IPS DF 4.7 (cell line): Measurements from ENCODE around the gene PSD2.

Experiments used
- DNase-seq: peaks from one replicate; pipeline ENCODE4 v3.0.0-alpha.2; 2013; ENCODE audit warnings: low spot score; ENCODE audit errors: extremely low read depth

The PSD2 gene

DNA sequence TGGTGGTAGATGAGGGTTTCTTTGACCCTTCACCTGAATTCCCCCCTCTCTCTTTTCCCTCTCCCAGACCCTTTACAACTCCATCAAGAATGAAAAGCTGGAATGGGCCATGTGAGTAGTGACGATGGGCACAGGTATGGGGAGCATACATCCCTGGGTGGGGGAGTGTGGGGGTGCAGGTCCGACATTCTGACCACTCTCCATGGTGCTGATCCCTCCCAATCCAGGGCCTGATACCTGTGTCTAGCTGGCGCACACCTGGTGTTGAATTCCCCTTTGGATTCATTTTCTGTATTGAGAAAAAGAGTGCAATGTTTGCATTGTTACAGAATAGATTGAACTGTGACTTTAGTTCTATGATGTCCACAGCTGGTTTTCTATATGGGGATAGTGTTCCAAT lies 40.0 kb downstream of the PSD2 start:
- DNase-seq: no peak

DNA sequence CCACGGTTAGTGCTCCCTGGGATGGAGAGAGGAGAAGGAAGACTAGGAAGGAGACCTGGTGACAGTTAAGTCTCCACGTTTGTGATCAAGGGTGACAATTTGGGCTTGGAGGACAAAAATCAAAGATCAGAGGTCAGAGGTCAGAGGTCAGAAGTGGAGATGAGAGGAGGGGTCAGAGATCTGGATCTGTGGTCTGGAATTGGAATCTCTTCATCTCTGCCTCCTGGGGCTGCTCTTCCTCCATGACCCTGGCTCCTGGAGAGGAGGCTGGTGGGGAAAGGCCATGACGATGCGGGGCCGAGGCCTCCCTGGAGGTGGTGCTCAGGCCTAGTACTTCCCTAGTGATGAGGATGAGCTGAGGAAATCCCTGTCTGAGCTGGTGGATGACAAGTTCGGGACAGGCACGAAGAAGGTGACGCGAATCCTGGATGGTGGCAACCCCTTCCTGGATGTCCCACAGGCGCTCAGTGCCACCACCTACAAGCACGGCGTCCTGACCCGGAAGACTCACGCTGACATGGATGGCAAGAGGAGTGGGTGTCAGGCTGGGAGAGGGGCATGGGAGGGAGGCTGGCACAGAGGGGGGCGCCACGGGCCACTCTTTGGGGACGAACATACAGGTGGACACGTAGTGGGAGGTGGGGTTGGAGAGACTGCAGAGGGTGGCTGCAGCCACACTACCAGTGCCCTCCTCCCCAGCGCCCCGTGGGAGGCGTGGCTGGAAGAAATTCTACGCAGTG lies 41.0 kb downstream of the PSD2 start:
- no peak for DNase-seq

DNA sequence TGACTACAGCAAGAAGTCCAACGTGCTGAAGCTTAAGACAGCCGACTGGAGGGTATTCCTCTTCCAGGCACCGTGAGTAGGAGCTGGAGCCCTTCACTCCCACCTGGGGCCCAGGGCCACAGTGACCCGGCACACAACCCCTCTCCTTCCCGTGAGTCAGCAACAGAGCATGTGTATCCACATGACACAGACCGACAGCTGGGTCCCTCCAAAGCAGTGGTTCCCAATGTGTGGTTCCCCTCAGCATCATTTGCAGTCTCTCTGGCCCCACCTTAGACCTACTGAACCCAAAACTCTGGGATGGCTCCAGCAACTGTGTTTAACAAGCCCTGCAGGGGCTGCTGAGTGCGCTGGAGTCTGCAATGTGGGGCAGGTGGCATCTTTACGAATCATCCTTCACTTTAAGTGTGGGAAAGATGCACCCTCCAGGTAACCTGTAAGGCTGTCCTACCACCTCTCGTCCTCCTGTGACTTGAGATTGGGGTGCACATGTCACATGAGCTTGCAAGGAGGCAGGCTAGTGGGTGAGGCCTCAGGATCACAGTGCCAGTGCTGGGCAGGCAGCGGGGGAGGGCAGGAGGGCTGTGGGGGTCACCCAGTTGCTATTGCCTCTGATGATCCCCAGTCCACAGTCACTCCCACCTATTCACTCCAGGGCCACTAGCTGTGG lies 42.2 kb downstream of the PSD2 start:
- no peak for DNase-seq

- no peak for DNase-seq
Observed at GRCh38 chr5:139838381-139839197, 43.0 kb downstream of the PSD2 start.

- no peak for DNase-seq
Observed at GRCh38 chr5:139839232-139839815, 43.7 kb downstream of the PSD2 start.

GRCh38 chr5:139839918-139840317 lies 44.3 kb downstream of the PSD2 start:
- no peak for DNase-seq

DNA sequence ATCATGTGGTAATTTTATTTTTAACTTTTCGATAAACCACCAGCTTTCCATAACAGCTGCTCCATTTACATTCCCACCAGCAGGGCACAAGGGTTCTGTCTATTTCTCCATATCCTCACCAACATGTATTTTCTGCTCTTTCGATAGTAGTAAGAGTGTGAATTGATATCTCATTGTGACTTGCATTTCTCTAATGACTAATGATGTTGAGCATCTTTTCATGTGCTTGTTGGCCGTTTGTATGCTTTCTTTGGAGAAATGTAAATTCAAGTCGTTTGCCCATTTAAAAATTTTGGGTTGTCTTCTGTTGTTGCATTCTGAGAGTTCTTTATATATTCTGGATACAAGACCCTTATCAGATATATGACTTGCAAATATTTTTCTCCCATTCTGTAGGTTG lies 45.9 kb downstream of the PSD2 start:
- DNase-seq: no peak

GRCh38 chr5:139842321-139842720 lies 46.7 kb downstream of the PSD2 start:
- DNase-seq: no peak

DNA sequence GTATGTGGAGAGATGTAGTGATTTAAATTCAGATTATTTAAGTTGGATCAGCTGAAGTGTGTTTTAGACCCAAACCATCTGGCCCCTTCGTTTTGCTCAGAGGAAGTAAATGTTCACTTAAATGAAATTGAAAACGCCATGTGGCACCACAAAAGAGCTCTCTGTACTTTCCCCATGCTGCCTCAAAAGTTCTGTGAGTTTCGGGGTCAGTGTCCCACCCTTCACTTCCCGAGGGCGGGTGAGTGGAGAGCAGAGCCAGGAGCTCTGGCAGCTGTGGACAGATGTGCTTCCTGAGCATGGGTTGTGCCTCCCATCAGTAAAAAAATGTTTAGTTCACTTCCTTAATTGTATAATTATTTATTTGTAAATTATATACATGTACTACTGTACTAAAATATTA lies 48.4 kb downstream of the PSD2 start:
- no peak for DNase-seq

- peak; percentile 56 for DNase-seq
Observed at GRCh38 chr5:139844472-139845145, 49.0 kb downstream of the PSD2 start.

DNA sequence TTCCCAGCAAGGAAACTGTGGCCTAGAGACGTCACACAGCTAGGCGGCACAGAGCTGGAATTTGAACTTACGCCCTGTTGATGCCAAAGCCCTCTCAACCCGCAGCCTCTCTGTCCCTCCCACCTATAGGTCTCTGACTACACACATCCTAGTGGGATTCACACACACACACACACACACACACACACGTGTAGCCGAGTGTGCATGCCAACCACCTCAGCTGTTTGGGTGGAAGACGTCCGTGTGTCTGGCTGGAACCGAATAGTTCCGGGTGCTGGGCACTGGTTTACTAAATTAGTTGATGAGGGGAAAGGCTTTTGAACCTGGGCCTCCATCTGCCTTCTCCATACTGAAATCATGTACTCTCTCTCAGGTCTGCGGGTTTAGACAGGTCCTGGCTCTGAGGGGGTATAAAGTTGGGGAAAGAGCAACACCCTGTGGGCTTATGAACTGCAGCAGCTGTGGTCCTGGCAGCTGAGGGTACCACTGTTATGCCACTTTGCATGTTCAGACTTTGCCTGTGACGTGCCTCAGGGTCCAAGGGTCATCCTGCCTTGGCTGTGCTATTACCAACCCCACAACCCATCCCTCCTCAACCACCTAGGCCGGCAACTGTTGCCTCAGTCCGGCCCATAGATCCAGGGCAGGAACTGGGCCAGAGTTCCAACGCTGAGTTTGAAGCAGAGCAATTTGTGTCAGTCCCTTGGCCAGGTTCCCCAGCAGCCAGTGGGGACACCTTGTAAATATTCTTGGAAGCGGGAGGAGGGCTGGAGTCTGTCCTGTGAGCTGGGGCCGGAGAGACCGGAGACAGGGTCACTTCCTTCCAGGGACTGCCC lies 50.5 kb downstream of the PSD2 start:
- DNase-seq: no peak

GRCh38 chr5:139847091-139847490 lies 51.5 kb downstream of the PSD2 start:
- no peak for DNase-seq

- DNase-seq: no peak
Observed at GRCh38 chr5:139847790-139848507, 52.3 kb downstream of the PSD2 start.

GRCh38 chr5:139848508-139849100 lies 53.0 kb downstream of the PSD2 start:
- no peak for DNase-seq

GRCh38 chr5:139849501-139849900 lies 53.9 kb downstream of the PSD2 start:
- no peak for DNase-seq

- DNase-seq: no peak
Observed at GRCh38 chr5:139849942-139850341, 54.3 kb downstream of the PSD2 start.

DNA sequence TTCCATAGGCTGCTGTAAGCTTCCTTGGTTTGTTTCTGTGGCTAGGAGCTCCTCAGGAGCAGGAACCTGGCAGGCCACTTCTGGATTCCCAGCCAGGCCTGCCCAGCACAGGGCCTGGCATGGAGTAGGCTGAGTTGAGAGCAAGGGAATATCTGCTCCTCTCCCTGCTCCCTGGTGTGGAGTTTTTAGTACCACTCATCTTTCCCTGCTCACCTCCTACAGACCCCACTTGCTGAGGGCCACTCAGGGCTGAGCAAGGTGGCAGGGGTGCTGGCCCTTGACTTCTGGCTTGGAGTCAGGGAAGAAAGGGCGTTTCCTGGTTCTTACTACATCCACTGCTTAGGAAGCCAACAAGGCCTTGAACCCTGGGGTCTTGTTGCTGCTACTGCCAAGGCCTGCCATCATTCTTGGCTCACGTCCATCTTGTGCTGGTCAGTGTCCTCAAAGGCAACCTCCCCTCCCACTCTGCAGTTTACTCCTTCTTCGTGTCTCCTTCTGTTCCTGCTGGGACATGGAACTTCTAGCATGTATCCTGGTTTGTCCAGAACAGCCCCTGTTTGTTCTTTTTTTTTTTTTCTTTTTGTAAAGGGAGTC lies 54.9 kb downstream of the PSD2 start:
- DNase-seq: no peak

DNA sequence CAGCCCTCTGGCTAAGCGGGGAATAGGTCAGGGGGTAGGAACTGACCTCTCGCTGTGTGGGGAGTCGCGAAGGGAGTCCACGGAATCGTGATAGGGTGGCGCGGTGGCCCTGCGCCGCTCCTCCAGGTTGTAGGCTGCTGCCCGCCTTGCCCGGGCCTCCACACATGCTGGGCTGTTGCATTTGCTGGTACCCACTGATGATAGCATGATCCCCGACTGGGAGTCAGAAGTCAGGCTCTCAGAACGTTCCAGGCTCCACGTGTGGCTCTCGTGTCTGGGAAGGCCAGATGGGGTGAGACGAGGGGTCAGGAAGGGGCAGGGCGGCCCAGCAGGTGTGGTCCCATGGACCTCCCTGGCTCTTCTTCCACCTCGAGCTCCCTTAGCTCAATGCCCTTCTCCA lies 56.0 kb downstream of the PSD2 start:
- DNase-seq: no peak

- DNase-seq: no peak
Observed at GRCh38 chr5:139852696-139853095, 57.1 kb downstream of the PSD2 start.
